K562 (cell line): ENCODE data around the gene CALU. TPM values are rescaled to one million over a fixed set of nuclear protein-coding genes. Genes with fewer than 3 reads are reported as not detected.
A peak's percentile ranks its signal among the peaks of the same experiment; 100 is the strongest.

Experiments used
- CREM ChIP-seq: IDR thresholded peaks from 2 replicates; pipeline ENCODE4 v1.6.1; 2014; ENCODE audit warnings: antibody characterized with exemption, low read depth
- ILK ChIP-seq: fragments of 450-650 bp; IDR thresholded peaks from 2 replicates; pipeline ENCODE4 v1.6.1; 2016; ENCODE audit warnings: missing genetic modification characterization, low read depth, mild to moderate bottlenecking, missing compliant biosample characterization, moderate library complexity, borderline replicate concordance
- LCOR ChIP-seq: sonication (generic); formaldehyde crosslinking; IDR thresholded peaks from 2 replicates; pipeline ENCODE4 v1.8.0; 2022; ENCODE audit warnings: mild to moderate bottlenecking, missing genetic modification reagents
- MCM5 ChIP-seq: fragments of 450-650 bp; IDR thresholded peaks from 2 replicates; pipeline ENCODE4 v1.6.1; 2016; ENCODE audit warnings: low read depth
- PHTF2 ChIP-seq: fragments of 250-450 bp; sonication (Bioruptor Pico); IDR thresholded peaks from 2 replicates; pipeline ENCODE4 v1.5.0; 2021; ENCODE audit warnings: mild to moderate bottlenecking
- RCOR1 ChIP-seq, 2 experiments: IDR thresholded peaks; 2 replicates each; pipeline ENCODE4 v1.6.1; 2012; ENCODE audit warnings: low read depth in 2 of 2, low read length in 2 of 2, borderline replicate concordance in 1 of 2, improper control_type of control experiment in 1 of 2
- RREB1 ChIP-seq: fragments of 250-450 bp; sonication (Bioruptor Pico); IDR thresholded peaks from 2 replicates; pipeline ENCODE4 v1.4.0; 2020
- SIRT6 ChIP-seq: IDR thresholded peaks from one replicate; pipeline ENCODE4 v1.6.1; 2012; ENCODE audit warnings: low read depth, mild to moderate bottlenecking, control low read depth, inconsistent platforms, low read length, moderate library complexity
- TOE1 ChIP-seq, 2 experiments: fragments of 450-650 bp in 1 of 2; sonication (generic) in 1 of 2; formaldehyde crosslinking in 1 of 2; IDR thresholded peaks; 2 replicates each; pipeline versions ENCODE4 v1.7.1 to v1.8.0; 2016 to 2022; ENCODE audit warnings: borderline replicate concordance in 2 of 2, mild to moderate bottlenecking in 2 of 2, antibody characterized with exemption in 1 of 2, inconsistent platforms in 1 of 2, low read depth in 1 of 2, missing genetic modification reagents in 1 of 2, moderate library complexity in 1 of 2
- ZFPM2 ChIP-seq: fragments of 250-450 bp; sonication (Bioruptor Pico); IDR thresholded peaks from 2 replicates; pipeline ENCODE4 v1.5.1; 2022; ENCODE audit warnings: mild to moderate bottlenecking
- ZNF140 ChIP-seq: fragments of 250-450 bp; sonication (Bioruptor Pico); IDR thresholded peaks from 2 replicates; pipeline ENCODE4 v1.8.0; 2021; ENCODE audit warnings: moderate library complexity, mild to moderate bottlenecking, inconsistent platforms
- polyA plus RNA-seq, 8 experiments: library from polyadenylated mRNA; depleted of rRNA in 4 of 8; stranded (reverse) in 5 of 8; unstranded in 3 of 8; fragments of >200 nt; fragmentation: Nextera tagmentation in 2 of 8; fragmentation: Illumina TruSeq in 1 of 8; extraction: Ambion mirVana in 2 of 8; extraction: Trizol in 1 of 8; gene quantifications; 2 replicates each; pipeline versions ENCODE4 v1.2.1 to v1.2.3, GENCODE V29; 2011 to 2014; ENCODE audit warnings: inconsistent platforms in 1 of 8, missing spikeins in 1 of 8
- total RNA-seq, 7 experiments: library from RNA; depleted of rRNA in 6 of 7; stranded (reverse); fragments of >200 nt in 6 of 7; fragmentation: Illumina TruSeq in 2 of 7; extraction: Trizol in 2 of 7; gene quantifications; 2 replicates each; pipeline versions ENCODE4 v1.2.1 to v1.2.3, GENCODE V29; 2011 to 2021; ENCODE audit warnings: low replicate concordance in 1 of 7
- TF ChIP-seq, protein P1 (sequence below): fragments of 450-650 bp; IDR thresholded peaks from 2 replicates; pipeline ENCODE4 v1.6.1; 2016
- TF ChIP-seq, protein P2 (sequence below): sonication (generic); formaldehyde crosslinking; IDR thresholded peaks from 2 replicates; pipeline ENCODE4 v1.8.1; 2023; ENCODE audit warnings: mild to moderate bottlenecking, missing genetic modification reagents
- TF ChIP-seq, protein P3 (sequence below), 2 experiments: IDR thresholded peaks in 1 of 2; conservative IDR thresholded peaks in 1 of 2; 2 replicates each; pipeline ENCODE4 v1.6.1; 2016; ENCODE audit warnings: low read depth in 2 of 2, mild to moderate bottlenecking in 1 of 2, missing compliant biosample characterization in 1 of 2, missing genetic modification characterization in 1 of 2, moderate library complexity in 1 of 2

Gene CALU
- total and polyA plus RNA-seq, 9 of the 15 experiments (the other 6 are each of a cell fraction or from before 2014, with no cell fraction given) = 166 to 286 (median 215) TPM

DNA sequence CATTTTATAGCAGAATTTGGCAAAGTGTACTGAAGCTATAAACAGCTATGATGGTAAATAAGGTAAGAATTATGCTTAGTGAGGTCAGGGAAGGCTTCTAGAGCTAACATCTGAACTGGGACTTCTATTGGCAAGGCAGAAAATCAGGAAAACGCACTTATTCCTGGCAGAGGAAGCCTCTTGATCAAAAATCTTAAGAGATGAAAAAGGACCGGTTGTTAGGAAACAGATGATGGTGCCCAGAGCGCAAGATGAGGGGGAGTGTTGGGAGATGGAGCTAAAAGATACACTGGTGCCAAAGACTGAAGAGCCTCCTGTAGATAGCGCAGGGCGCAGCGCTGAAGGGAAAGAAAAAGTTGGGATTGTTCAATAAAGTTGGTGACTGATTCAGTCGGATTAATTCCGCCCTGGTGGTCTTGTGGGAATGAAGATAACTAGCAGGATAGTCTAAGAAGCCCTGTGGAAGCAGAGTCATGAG is 550 bp upstream of the CALU start (continued):
- peak; percentile 94 for TF ChIP-seq RREB1 (CRISPR knock-in tag)
- TF ChIP-seq CREM = no peak
- TF ChIP-seq RCOR1 (IDR thresholded peaks at IDR 0.05; ENCODE audit: borderline replicate concordance in 1 of 2, low read depth in 2 of 2, low read length in 2 of 2) = peak in 1 of 2 experiments; percentile 69; a peak in 2 of 4 replicates
- no peak for TF ChIP-seq SIRT6
- TF ChIP-seq LCOR = peak; percentile 75
- TF ChIP-seq, protein P1, sequence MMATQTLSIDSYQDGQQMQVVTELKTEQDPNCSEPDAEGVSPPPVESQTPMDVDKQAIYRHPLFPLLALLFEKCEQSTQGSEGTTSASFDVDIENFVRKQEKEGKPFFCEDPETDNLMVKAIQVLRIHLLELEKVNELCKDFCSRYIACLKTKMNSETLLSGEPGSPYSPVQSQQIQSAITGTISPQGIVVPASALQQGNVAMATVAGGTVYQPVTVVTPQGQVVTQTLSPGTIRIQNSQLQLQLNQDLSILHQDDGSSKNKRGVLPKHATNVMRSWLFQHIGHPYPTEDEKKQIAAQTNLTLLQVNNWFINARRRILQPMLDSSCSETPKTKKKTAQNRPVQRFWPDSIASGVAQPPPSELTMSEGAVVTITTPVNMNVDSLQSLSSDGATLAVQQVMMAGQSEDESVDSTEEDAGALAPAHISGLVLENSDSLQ = no peak
- no peak for TF ChIP-seq MCM5
- no peak for TF ChIP-seq PHTF2
- TF ChIP-seq, protein P2, sequence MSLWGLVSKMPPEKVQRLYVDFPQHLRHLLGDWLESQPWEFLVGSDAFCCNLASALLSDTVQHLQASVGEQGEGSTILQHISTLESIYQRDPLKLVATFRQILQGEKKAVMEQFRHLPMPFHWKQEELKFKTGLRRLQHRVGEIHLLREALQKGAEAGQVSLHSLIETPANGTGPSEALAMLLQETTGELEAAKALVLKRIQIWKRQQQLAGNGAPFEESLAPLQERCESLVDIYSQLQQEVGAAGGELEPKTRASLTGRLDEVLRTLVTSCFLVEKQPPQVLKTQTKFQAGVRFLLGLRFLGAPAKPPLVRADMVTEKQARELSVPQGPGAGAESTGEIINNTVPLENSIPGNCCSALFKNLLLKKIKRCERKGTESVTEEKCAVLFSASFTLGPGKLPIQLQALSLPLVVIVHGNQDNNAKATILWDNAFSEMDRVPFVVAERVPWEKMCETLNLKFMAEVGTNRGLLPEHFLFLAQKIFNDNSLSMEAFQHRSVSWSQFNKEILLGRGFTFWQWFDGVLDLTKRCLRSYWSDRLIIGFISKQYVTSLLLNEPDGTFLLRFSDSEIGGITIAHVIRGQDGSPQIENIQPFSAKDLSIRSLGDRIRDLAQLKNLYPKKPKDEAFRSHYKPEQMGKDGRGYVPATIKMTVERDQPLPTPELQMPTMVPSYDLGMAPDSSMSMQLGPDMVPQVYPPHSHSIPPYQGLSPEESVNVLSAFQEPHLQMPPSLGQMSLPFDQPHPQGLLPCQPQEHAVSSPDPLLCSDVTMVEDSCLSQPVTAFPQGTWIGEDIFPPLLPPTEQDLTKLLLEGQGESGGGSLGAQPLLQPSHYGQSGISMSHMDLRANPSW (CRISPR knock-in tag) = 0 out of 2 replicates have a peak, but pooled peaks have one; percentile 16
- TF ChIP-seq ILK (tag) = no peak
- peak; percentile 74; the same call in 1 of the 2 replicates for TF ChIP-seq TOE1 (IDR thresholded peaks at IDR 0.05; ENCODE audit: borderline replicate concordance)
- peak; percentile 34; the same call in 1 of the 2 replicates for TF ChIP-seq TOE1 (CRISPR knock-in tag; IDR thresholded peaks at IDR 0.05; ENCODE audit: borderline replicate concordance, low read depth)
- TF ChIP-seq ZFPM2 (CRISPR knock-in tag) = no peak
- TF ChIP-seq, protein P3, sequence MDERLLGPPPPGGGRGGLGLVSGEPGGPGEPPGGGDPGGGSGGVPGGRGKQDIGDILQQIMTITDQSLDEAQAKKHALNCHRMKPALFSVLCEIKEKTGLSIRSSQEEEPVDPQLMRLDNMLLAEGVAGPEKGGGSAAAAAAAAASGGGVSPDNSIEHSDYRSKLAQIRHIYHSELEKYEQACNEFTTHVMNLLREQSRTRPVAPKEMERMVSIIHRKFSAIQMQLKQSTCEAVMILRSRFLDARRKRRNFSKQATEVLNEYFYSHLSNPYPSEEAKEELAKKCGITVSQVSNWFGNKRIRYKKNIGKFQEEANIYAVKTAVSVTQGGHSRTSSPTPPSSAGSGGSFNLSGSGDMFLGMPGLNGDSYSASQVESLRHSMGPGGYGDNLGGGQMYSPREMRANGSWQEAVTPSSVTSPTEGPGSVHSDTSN (CRISPR knock-in tag; IDR thresholded peaks at IDR 0.05; ENCODE audit: low read depth) = no peak
- TF ChIP-seq, protein P3 (tag; conservative IDR thresholded peaks at IDR 0.05; ENCODE audit: low read depth) = no peak
- TF ChIP-seq ZNF140 (CRISPR knock-in tag) = no peak
